HG02610 (cell line): Measurements from ENCODE around the gene UGT1A10.
"Not testable (repeated sequence)": the region's sequence is repeated elsewhere in the genome, so short reads cannot be mapped to it uniquely, and the experiment has no call there.

Experiments used
- ATAC-seq: cut with Tn5 transposase; IDR thresholded peaks from one replicate; pipeline ENCODE4 v1.9.1; 2021; ENCODE audit warnings: mild to moderate bottlenecking, moderate library complexity; ENCODE audit not compliant: unreplicated experiment

Gene UGT1A10

GRCh38 chr2:233736868-233737653 is 100.8 kb downstream of the UGT1A10 start:
- ATAC-seq: not testable (repeated sequence)

GRCh38 chr2:233740870-233741269 is 104.6 kb downstream of the UGT1A10 start:
- ATAC-seq: no peak

GRCh38 chr2:233743464-233744259 is 107.4 kb downstream of the UGT1A10 start:
- no peak for ATAC-seq

- no peak for ATAC-seq
Observed at GRCh38 chr2:233745073-233745755, 109.0 kb downstream of the UGT1A10 start.

DNA sequence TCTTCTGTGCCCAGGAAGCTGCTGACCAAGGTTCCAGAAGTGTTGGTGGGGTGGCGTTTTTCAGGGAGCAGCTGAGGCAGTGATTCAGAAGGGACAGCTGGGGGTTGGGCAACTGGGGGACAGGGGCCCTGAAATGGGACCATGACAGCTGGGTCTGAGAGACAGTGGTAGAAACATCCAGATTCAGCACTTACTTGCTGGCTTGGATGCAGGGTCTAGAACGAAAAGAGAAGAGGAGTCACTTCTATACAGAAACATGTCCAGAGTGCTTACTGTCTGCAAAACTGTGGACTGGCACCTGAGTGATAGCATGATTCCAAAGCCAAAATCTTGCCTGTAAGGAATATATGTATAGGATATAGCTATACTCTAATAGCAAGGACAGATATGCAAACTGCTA is 109.6 kb downstream of the UGT1A10 start:
- not testable (repeated sequence) for ATAC-seq

DNA sequence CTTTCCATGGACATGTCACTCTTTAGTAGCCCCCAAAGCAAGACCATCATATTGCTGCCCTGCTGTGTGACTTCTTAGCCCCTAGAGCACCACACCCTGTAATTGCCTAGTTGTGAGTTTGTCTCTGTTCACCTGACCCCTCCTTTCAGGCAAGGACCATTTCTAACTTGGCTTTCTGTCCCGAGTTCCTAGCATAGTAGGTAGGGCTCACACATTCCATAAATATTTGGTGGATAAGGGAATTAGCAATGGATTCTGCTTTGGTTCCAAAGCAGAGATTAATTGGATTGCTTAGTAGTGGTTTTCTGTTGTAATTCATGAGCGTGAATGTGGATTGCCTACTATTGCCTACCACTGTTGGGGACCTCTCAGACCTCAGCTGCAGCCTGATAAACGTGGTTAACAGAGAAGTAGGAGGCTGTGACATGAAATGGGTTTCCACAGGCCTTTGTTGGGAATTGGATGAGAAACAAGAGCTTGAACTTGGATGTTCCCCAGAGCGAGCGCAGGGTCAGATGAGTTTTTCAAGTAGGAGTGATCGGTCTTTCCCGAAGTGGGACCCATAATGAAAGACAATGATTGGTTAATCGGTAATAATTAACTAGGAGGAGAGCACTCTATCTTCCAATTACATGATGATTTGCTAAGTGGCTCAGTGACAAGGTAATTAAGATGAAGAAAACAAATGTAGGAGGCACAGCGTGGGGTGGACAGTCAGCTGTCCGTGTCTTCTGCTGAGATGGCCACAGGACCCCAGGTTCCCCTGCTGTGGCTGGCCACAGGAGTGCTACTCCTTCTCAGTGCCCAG is 110.4 kb downstream of the UGT1A10 start:
- no peak for ATAC-seq

DNA sequence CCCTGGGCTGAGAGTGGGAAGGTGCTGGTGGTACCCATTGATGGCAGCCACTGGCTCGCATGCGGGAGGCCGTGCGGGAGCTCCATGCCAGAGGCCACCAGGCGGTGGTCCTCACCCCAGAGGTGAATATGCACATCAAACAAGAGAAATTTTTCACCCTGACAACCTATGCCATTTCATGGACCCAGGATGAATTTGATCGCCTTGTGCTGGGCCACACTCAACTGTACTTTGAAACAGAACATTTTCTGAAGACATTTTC is 111.0 kb downstream of the UGT1A10 start:
- ATAC-seq: no peak

DNA sequence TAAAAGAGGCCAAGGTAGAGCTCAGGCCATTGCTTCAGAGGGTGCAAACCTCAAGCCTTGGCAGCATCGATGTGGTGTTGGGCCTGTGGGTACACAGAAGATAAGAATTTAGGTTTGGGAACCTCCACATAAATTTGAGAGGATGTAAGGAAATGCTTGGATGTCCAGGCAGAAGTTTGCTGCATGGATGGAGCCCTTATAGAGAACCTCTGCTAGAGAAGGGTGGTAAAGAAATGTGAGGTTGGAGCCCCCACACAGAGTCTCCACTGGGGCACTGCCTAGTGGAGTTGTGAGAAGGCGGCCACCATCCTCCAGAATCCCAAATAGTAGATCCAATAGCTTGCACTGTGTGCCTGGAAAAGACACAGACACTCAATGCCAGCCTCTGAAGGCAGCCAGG is 114.4 kb downstream of the UGT1A10 start:
- ATAC-seq: not testable (repeated sequence)

- not testable (repeated sequence) for ATAC-seq
Observed at GRCh38 chr2:233751212-233752009, 115.2 kb downstream of the UGT1A10 start.

DNA sequence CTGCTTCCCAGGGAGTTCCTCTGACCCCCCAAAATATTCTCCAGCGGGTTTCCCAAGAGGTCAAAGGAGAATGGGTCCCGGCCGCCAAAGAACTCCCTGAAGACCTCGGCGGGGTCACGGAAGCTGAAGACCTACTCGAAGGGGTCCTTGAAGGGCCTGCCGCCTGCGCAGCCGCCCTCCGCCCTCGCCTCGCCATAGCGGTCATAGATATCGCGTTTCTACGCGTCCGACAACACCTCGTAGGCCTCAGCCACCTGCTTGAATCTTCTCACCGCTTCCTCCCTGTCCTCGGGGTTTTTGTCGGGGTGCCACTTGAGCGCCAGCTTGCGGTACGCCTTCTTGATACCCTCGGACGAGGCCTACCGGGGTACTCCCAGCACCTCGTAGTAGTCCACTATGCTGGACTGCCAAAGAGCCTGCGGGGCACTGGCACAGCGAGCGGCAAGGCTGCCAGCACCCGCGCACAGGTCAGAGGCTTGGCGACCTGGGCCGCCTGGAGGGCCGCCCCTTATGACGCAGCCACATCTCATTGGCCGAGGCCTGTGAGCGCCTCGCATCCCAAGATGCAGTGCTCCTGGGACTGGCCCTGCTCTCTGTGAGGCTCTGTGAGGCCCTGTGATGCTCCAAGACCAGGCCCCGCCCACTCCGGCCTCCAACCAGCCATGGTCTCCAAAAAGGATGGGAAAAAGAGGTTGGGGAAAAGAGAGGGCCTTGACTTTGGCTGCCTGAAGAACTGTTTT is 118.8 kb downstream of the UGT1A10 start:
- no peak for ATAC-seq

- no peak for ATAC-seq
Observed at GRCh38 chr2:233756429-233757081, 120.3 kb downstream of the UGT1A10 start.

DNA sequence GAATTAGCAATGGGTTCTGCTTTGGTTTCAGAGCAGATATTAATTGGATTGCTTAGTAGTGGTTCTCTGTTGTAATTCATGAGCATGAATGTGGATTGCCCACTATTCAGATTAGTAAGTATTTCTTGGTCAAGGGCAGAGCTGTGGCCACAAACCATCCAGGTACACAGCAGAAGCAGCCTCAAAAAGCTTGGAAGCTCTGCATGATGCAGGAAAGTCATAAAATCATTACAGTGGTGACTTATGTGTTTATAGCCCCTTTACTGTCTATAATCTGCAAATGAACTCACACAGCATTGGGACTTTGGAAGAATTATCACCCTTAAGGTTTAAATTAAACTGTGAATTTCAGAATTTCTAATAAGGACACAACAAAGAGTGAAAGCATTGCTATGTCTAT is 121.9 kb downstream of the UGT1A10 start:
- ATAC-seq: no peak

DNA sequence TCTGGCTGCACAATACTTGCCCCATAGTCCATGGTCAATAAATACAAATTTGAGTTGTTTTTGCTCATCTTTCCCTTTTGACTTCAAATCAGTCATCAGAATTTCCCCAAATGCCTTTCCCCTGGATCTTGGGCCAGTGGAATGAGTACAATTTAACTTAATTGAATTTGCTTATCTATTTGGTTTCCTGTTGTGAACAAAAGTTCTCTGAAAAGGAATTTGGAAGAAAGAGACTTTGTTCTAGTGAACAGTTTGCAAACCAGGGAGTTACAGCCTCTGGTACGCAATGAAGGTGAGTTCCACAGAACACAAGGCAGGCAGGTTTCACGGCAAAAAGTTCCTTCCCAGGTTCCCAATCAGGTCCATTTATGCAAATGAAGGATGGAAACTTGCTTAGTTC is 122.6 kb downstream of the UGT1A10 start:
- ATAC-seq: no peak

DNA sequence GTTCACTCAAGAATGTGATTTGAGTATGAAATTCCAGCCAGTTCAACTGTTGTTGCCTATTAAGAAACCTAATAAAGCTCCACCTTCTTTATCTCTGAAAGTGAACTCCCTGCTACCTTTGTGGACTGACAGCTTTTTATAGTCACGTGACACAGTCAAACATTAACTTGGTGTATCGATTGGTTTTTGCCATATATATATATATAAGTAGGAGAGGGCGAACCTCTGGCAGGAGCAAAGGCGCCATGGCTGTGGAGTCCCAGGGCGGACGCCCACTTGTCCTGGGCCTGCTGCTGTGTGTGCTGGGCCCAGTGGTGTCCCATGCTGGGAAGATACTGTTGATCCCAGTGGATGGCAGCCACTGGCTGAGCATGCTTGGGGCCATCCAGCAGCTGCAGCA is 123.8 kb downstream of the UGT1A10 start, which contains the start of gene UGT1A1:
Gene UGT1A1 (plus strand): TSS at position 228 of the 400 bp plus-strand sequence. CDS start 18 bp downstream, at position 246.
- ATAC-seq: no peak

- no peak for ATAC-seq
Observed at GRCh38 chr2:233761040-233761769, 125.0 kb downstream of the UGT1A10 start.

DNA sequence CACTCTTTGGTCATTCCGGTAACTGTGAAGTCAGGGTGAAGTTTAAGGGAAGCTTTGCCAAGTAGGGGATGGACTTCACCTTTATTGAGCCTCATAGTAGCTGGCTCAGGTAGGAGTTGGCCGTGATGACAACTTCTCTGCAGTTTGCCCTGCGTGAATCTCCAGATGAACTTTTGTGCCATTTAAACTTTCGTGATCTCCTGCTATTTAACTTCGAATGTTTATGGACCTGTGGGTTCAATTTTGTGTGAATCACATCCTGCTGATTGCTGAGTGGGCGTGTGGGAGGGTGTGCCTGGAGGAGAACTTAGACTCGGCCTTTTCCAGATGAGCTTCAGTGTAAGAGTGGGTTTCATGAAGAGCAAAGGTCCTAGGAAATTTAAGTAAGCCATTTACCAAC is 128.0 kb downstream of the UGT1A10 start:
- ATAC-seq: no peak

- no peak for ATAC-seq
Observed at GRCh38 chr2:233764761-233765160, 128.5 kb downstream of the UGT1A10 start.

DNA sequence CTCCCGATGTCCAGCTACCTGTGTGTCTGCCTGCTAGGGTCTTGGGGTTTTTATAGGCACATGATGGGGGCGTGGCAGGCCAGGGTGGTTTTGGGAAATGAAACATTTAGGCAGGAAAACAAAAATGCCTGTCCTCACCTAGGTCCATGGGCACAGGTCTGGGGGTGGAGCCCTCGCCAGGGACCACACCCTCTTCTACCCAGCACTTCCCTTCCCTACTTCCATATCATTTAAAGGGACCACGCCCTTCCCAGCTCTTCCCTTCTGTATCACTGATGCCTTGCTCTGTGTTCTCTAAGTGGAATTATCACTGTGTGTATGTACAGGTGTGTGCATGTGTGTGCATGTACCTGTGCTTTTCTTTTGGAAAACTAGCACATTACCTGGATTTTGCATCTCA is 130.2 kb downstream of the UGT1A10 start:
- ATAC-seq: no peak
